NOMO-1 (cell line): Measurements from ENCODE around the gene AGAP1.

Experiments used
- DNase-seq, 2 experiments: peaks; one replicate each; lab custom pipeline; 2025; ENCODE audit not compliant: unreplicated experiment in 2 of 2; lab: John Stamatoyannopoulos, UW

The AGAP1 gene

GRCh38 chr2:236101311-236101950 lies 607.6 kb downstream of the AGAP1 start:
- DNase-seq, result no peak

- no peak for DNase-seq
These were observed 609.1 kb downstream of the AGAP1 start for GRCh38 chr2:236102971-236103370.

GRCh38 chr2:236103981-236104380 lies 610.1 kb downstream of the AGAP1 start:
- DNase-seq, result no peak

- DNase-seq, result no peak
These were observed 612.2 kb downstream of the AGAP1 start for GRCh38 chr2:236105955-236106607.

GRCh38 chr2:236106761-236107160 lies 612.9 kb downstream of the AGAP1 start:
- no peak for DNase-seq

- DNase-seq, result no peak
These were observed 613.7 kb downstream of the AGAP1 start for GRCh38 chr2:236107536-236107935.

- DNase-seq, result no peak
These were observed 614.2 kb downstream of the AGAP1 start for GRCh38 chr2:236107942-236108625.

GRCh38 chr2:236109061-236109460 lies 615.2 kb downstream of the AGAP1 start:
- DNase-seq, result no peak

GRCh38 chr2:236109473-236109872 lies 615.6 kb downstream of the AGAP1 start:
- DNase-seq, result no peak

GRCh38 chr2:236112466-236112865 lies 618.6 kb downstream of the AGAP1 start:
- DNase-seq, result no peak

GRCh38 chr2:236113425-236113824 lies 619.6 kb downstream of the AGAP1 start:
- no peak for DNase-seq

- DNase-seq, result no peak
These were observed 620.1 kb downstream of the AGAP1 start for GRCh38 chr2:236113948-236114347.

- no peak for DNase-seq
These were observed 621.1 kb downstream of the AGAP1 start for GRCh38 chr2:236114959-236115358.

- no peak for DNase-seq
These were observed 623.6 kb downstream of the AGAP1 start for GRCh38 chr2:236117401-236117800.

- DNase-seq, result no peak
These were observed 624.0 kb downstream of the AGAP1 start for GRCh38 chr2:236117861-236118269.

- no peak for DNase-seq
These were observed 625.2 kb downstream of the AGAP1 start for GRCh38 chr2:236119003-236119402.

GRCh38 chr2:236119476-236119875 lies 625.6 kb downstream of the AGAP1 start:
- no peak for DNase-seq

- no peak for DNase-seq
These were observed 626.3 kb downstream of the AGAP1 start for GRCh38 chr2:236120141-236120601.

- no peak for DNase-seq
These were observed 627.0 kb downstream of the AGAP1 start for GRCh38 chr2:236120829-236121228.

- no peak for DNase-seq
These were observed 627.7 kb downstream of the AGAP1 start for GRCh38 chr2:236121546-236121945.

- no peak for DNase-seq
These were observed 628.4 kb downstream of the AGAP1 start for GRCh38 chr2:236122236-236122635.

- no peak for DNase-seq
These were observed 629.9 kb downstream of the AGAP1 start for GRCh38 chr2:236123716-236124115.
